ENCODE results near the gene APOA5. TPM values are rescaled to one million over a fixed set of nuclear protein-coding genes. Genes with fewer than 3 reads are reported as not detected.

APOA5 gene
- total and polyA plus RNA-seq, 9 of the 15 experiments (the other 6 are each of a cell fraction or from before 2014, with no cell fraction given), result not detected

DNA sequence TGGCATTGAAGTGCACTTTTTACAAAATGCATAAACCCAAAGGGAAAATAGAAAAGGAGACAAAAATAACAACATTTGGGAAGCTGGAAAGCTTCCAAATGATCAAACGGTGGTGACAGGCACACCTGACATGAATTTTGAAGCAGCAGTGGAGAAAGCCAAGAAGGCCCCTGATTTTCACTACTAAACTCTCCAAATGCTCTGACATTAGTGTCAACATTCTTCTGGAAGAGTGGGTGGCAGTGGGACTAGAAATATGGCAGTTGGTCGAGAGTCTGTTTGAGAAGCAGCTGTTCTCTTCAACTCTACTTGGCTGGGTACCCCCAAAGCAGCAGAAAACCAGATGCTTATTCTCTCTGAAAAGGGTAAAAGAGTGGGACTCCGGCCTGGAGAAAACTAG is 12.3 kb upstream of the APOA5 start (continued):
- no peak for TF ChIP-seq UBTF (IDR thresholded peaks at IDR 0.05; ENCODE audit: borderline replicate concordance in 1 of 2, low read depth in 2 of 2, low read length in 2 of 2)
- no peak for TF ChIP-seq MGA (IDR thresholded peaks at IDR 0.05)
- no peak for TF ChIP-seq DPF2 (IDR thresholded peaks at IDR 0.05)
- no peak for TF ChIP-seq TCF7 (IDR thresholded peaks at IDR 0.05; ENCODE audit: borderline replicate concordance)
- TF ChIP-seq SIN3B (IDR thresholded peaks at IDR 0.05; ENCODE audit: low read depth), result no peak

Data from K562 (cell line).